Ovary (tissue), 9 donors: ENCODE results near the gene CACNB2. TPM values are rescaled to one million over a fixed set of nuclear protein-coding genes. Genes with fewer than 3 reads are reported as not detected.
"Not testable (repeated sequence)": the region's sequence is repeated elsewhere in the genome, so short reads cannot be mapped to it uniquely, and the experiment has no call there.

Experiments used
- DNase-seq, 5 donors: peaks; one replicate each; pipeline ENCODE4 v3.0.0-alpha.2; 2019 to 2020
- H3K27ac ChIP-seq, 2 donors: fragments of 200-600 bp; one replicate each; pipeline versions ENCODE4 v1.5.1 to v1.8.0; 2019 to 2022
- H3K27me3 ChIP-seq: fragments of 200-600 bp; one replicate; pipeline ENCODE4 v1.8.0; 2022
- H3K36me3 ChIP-seq: fragments of 200-600 bp; sonication (generic); one replicate; pipeline ENCODE4 v1.5.1; 2019
- H3K4me1 ChIP-seq: one replicate; pipeline ENCODE4 v1.8.1; 2013; ENCODE audit warnings: mild to moderate bottlenecking, moderate library complexity; ENCODE audit not compliant: insufficient read depth
- H3K4me3 ChIP-seq: fragments of 200-600 bp; sonication (generic); one replicate; pipeline ENCODE4 v1.5.1; 2017
- H3K9me3 ChIP-seq, 2 donors: fragments of 200-600 bp in 1 of 2; sonication (generic) in 1 of 2; one replicate each; pipeline versions ENCODE4 v1.5.1 to v1.8.1; 2013 to 2019; ENCODE audit warnings: mild to moderate bottlenecking in 1 of 2, moderate library complexity in 1 of 2
- CTCF ChIP-seq, 3 donors: fragments of 450-650 bp in 2 of 3; fragments of 200-600 bp in 1 of 3; IDR thresholded peaks; one replicate each; pipeline versions ENCODE4 v1.5.1 to v1.8.0; 2016 to 2022; ENCODE audit warnings: antibody characterized with exemption in 3 of 3, mild to moderate bottlenecking in 1 of 3
- EP300 ChIP-seq: sonication (generic); formaldehyde crosslinking; IDR thresholded peaks from one replicate; pipeline ENCODE4 v1.6.1; 2017; ENCODE audit warnings: antibody characterized with exemption
- POLR2A ChIP-seq: fragments of 450-650 bp; IDR thresholded peaks from one replicate; pipeline ENCODE4 v1.6.1; 2017; ENCODE audit warnings: antibody characterized with exemption, mild to moderate bottlenecking, moderate library complexity
- WGBS, 3 donors: extraction: QIAGEN DNeasy Blood & Tissue Kit in 1 of 3; methylation state at CpG; one replicate each; pipeline versions ENCODE4 v1.1.5 to v1.1.7; 2013 to 2017; 5-methylcytosine and 5-hydroxymethylcytosine counted together
- intact Hi-C, 4 donors: fragments of 100-400 bp; cut with DNase I; formaldehyde crosslinking; loops; one replicate each; pipeline versions ENCODE4 v1.11.0 to v1.15.1; 2022 to 2023
- polyA plus RNA-seq, 2 donors: library from polyadenylated mRNA; stranded (reverse); fragments of 200-250 nt in 1 of 2; fragments of 350-450 nt in 1 of 2; fragmentation: Illumina TruSeq in 1 of 2; extraction: RNeasy Lipid Tissue Mini Kit (QIAGEN cat#74804) in 1 of 2; gene quantifications; one replicate each; pipeline ENCODE4 v1.2.3, GENCODE V29; 2013 to 2014
- total RNA-seq, 7 donors: library from RNA; depleted of rRNA in 2 of 7; stranded (reverse); fragments of >200 nt in 2 of 7; fragmentation: NEBNext Ultra II Directional in 3 of 7; extraction: Animal tissue kit (Norgen Biotek cat#: 25700) in 3 of 7; gene quantifications; one replicate each; pipeline versions ENCODE4 v1.1.0 to v1.2.4, GENCODE V29; 2016 to 2023
- donor health status: DM: no; HTN: no; CAD: no; lungs with moderate emphysema.
- donor health status: DM: no; HTN: no; CAD: no.
- donor health status: Bipolar disorder and iron deficiency.
- donor health status: DM: yes; HTN: yes; CAD: no.
- donor health status: DM: no; HTN: no; CAD: no.
- donor health status: DM: yes; HTN: yes; CAD: no.

Gene CACNB2
- total and polyA plus RNA-seq, 9 donors = 8.9 to 60.9 (median 23.8) TPM

GRCh38 chr10:18576586-18576985, 436.4 kb downstream of the CACNB2 start:
- Histone ChIP-seq H3K36me3 (no peaks in the 10 kb centered on the region), H3K4me1 (no peaks in the 10 kb centered on the region), H3K4me3 (no peak overlapping the region), H3K27ac (no peak overlapping the region), H3K27me3 (no peaks in the 10 kb centered on the region), H3K9me3 (peaks cover 0 to 6% of the 10 kb centered on the region in 2 donors)
- DNase-seq = no peak
- TF ChIP-seq CTCF (IDR thresholded peaks at IDR 0.05) = no peak
- no peak for TF ChIP-seq EP300
- no peak for TF ChIP-seq POLR2A
- WGBS, 3 donors = 97 to 99% (median 98%) methylated on average over 6 of the region's 6 CpGs
- intact Hi-C loops = no loop called here

GRCh38 chr10:18577823-18578685, 437.8 kb downstream of the CACNB2 start:
- Histone ChIP-seq H3K4me1 (no peaks in the 10 kb centered on the region), H3K27me3 (no peaks in the 10 kb centered on the region), H3K9me3 (peaks cover 0 to 6% of the 10 kb centered on the region in 2 donors), H3K4me3 (no peak overlapping the region), H3K36me3 (no peaks in the 10 kb centered on the region), H3K27ac (no peak overlapping the region)
- TF ChIP-seq POLR2A = no peak
- TF ChIP-seq CTCF (IDR thresholded peaks at IDR 0.05) = no peak
- TF ChIP-seq EP300 = no peak
- no peak for DNase-seq
- intact Hi-C loops = no loop called here
- 90 to 98% (median 92%) methylated on average over 15 of the region's 15 CpGs for WGBS, 3 donors

- intact Hi-C loops = no loop called here
- Histone ChIP-seq H3K27me3 (no peaks in the 10 kb centered on the region), H3K4me3 (no peak overlapping the region), H3K27ac (no peak overlapping the region), H3K9me3 (peaks cover 0 to 6% of the 10 kb centered on the region in 2 donors), H3K36me3 (no peaks in the 10 kb centered on the region), H3K4me1 (no peaks in the 10 kb centered on the region)
- WGBS, 3 donors = 83 to 86% (median 86%) methylated on average over 3 of the region's 3 CpGs
- DNase-seq = no peak
- no peak for TF ChIP-seq POLR2A
- no peak for TF ChIP-seq EP300
Measured at GRCh38 chr10:18582803-18583202, 442.6 kb downstream of the CACNB2 start.

GRCh38 chr10:18583575-18584270, 443.5 kb downstream of the CACNB2 start:
- Histone ChIP-seq H3K27me3 (no peaks in the 10 kb centered on the region), H3K27ac (no peak overlapping the region), H3K4me3 (no peak overlapping the region), H3K36me3 (no peaks in the 10 kb centered on the region), H3K9me3 (no peaks in the 10 kb centered on the region), H3K4me1 (no peaks in the 10 kb centered on the region)
- 72 to 88% (median 88%) methylated on average over 5 of the region's 5 CpGs for WGBS, 3 donors
- intact Hi-C loops = no loop called here
- TF ChIP-seq EP300 (no peak), CTCF (IDR thresholded peaks at IDR 0.05) (no peak), POLR2A (no peak)
- DNase-seq = no peak

- H3K4me1 ChIP-seq, H3K9me3 ChIP-seq, DNase-seq, intact Hi-C loops, H3K36me3 ChIP-seq, H3K4me3 ChIP-seq, H3K27me3 ChIP-seq, H3K27ac ChIP-seq: not testable (repeated sequence)
- 95 to 98% (median 97%) methylated on average over 10 of the region's 10 CpGs for WGBS, 3 donors
Measured at GRCh38 chr10:18586637-18587036, 446.4 kb downstream of the CACNB2 start.

- intact Hi-C loops, DNase-seq, H3K27me3 ChIP-seq, H3K27ac ChIP-seq, H3K4me3 ChIP-seq, H3K9me3 ChIP-seq, H3K36me3 ChIP-seq, H3K4me1 ChIP-seq: not testable (repeated sequence)
- 97% methylated on average over 1 of the region's 1 CpG for WGBS, 3 donors
Measured at GRCh38 chr10:18591141-18591540, 450.9 kb downstream of the CACNB2 start.
